ENCODE measurements around the gene TMEM220.

GRCh38 chr17:10697092-10698081, 32.4 kb downstream of the TMEM220 start, which contains the start of the genes ADPRM and SCO1:
- peak in 5 of 7 experiments; percentile 10 to 60 (median 24) for TF ChIP-seq CTCF (IDR thresholded peaks at IDR 0.05)
- peak in 2 of 4 donors; percentile 60 to 89 for TF ChIP-seq POLR2A (IDR thresholded peaks at IDR 0.05)
- TF ChIP-seq EP300 (IDR thresholded peaks at IDR 0.05) = no peak
- TF ChIP-seq POLR2AphosphoS5 (IDR thresholded peaks at IDR 0.05) = peak; percentile 98

All from stomach (tissue), 4 donors.